GM23338 (cell line): ENCODE measurements around the gene CRYBB3. TPM values are rescaled to one million over a fixed set of nuclear protein-coding genes. Genes with fewer than 3 reads are reported as not detected.

Experiments
- ATAC-seq: fragments of 200-7000 bp; cut with Tn5 transposase; 3 replicates; pipeline ENCODE4 v1.9.1; 2020
- DNase-seq: peaks from one replicate; pipeline ENCODE4 v3.0.0-alpha.2; 2015; ENCODE audit warnings: low spot score
- H2AFZ ChIP-seq: fragments of 200-600 bp; sonication (generic); 2 replicates; pipeline ENCODE4 v1.8.0; 2016; ENCODE audit warnings: antibody characterized with exemption, mild to moderate bottlenecking, moderate library complexity
- H3F3A ChIP-seq: fragments of 200-600 bp; sonication (generic); replicated peaks from 2 replicates; pipeline ENCODE4 v1.8.0; 2017; ENCODE audit warnings: antibody characterized with exemption, mixed run types, low read depth
- H3K27ac ChIP-seq: fragments of 200-600 bp; sonication (generic); 2 replicates; pipeline ENCODE4 v1.6.1; 2016; ENCODE audit warnings: low read depth
- H3K27me3 ChIP-seq: fragments of 200-600 bp; sonication (generic); 2 replicates; pipeline ENCODE4 v1.8.0; 2016; ENCODE audit warnings: mild to moderate bottlenecking, mixed run types, moderate library complexity; ENCODE audit not compliant: insufficient read depth
- H3K36me3 ChIP-seq: fragments of 200-600 bp; sonication (generic); 2 replicates; pipeline ENCODE4 v1.8.0; 2016; ENCODE audit warnings: mild to moderate bottlenecking; ENCODE audit not compliant: insufficient read depth
- H3K4me1 ChIP-seq: fragments of 200-600 bp; sonication (generic); 2 replicates; pipeline ENCODE4 v1.8.0; 2016; ENCODE audit warnings: mild to moderate bottlenecking, moderate library complexity; ENCODE audit not compliant: insufficient read depth
- H3K4me2 ChIP-seq: fragments of 200-600 bp; sonication (generic); 2 replicates; pipeline ENCODE4 v1.7.1; 2017; ENCODE audit warnings: mixed run types
- H3K4me3 ChIP-seq: fragments of 200-600 bp; sonication (generic); 2 replicates; pipeline ENCODE4 v1.6.1; 2016; ENCODE audit warnings: mixed run types
- H3K79me2 ChIP-seq: fragments of 200-600 bp; sonication (generic); replicated peaks from 2 replicates; pipeline ENCODE4 v1.8.0; 2017; ENCODE audit warnings: mild to moderate bottlenecking; ENCODE audit not compliant: insufficient read depth
- H3K9me2 ChIP-seq: fragments of 200-600 bp; sonication (generic); 2 replicates; pipeline ENCODE4 v1.8.0; 2017; ENCODE audit not compliant: insufficient read depth
- H4K20me1 ChIP-seq: fragments of 200-600 bp; sonication (generic); replicated peaks from 2 replicates; pipeline ENCODE4 v1.8.0; 2017; ENCODE audit warnings: mild to moderate bottlenecking; ENCODE audit not compliant: insufficient read depth
- H3K27ac Mint-ChIP-seq: 2 replicates; pipeline ENCODE4 v1.8.0; 2020; ENCODE audit warnings: inconsistent platforms, mild to moderate bottlenecking, moderate library complexity, mixed read lengths
- H3K27me3 Mint-ChIP-seq: 3 replicates; pipeline ENCODE4 v1.8.0; 2022; ENCODE audit warnings: low read depth, mild to moderate bottlenecking, moderate library complexity, mixed read lengths, inconsistent platforms; ENCODE audit not compliant: insufficient read depth, poor library complexity
- H3K36me3 Mint-ChIP-seq: 3 replicates; pipeline ENCODE4 v1.8.0; 2021; ENCODE audit warnings: low read depth, mild to moderate bottlenecking, inconsistent platforms, moderate library complexity, mixed read lengths
- H3K4me1 Mint-ChIP-seq: 3 replicates; pipeline ENCODE4 v1.8.0; 2020; ENCODE audit warnings: mild to moderate bottlenecking, inconsistent platforms, mixed read lengths
- H3K4me3 Mint-ChIP-seq: 3 replicates; pipeline ENCODE4 v1.8.0; 2021; ENCODE audit warnings: moderate library complexity, mild to moderate bottlenecking, inconsistent platforms, mixed read lengths
- H3K9me3 Mint-ChIP-seq: 3 replicates; pipeline ENCODE4 v1.8.0; 2020; ENCODE audit warnings: moderate library complexity, mild to moderate bottlenecking, inconsistent platforms, mixed read lengths
- CREB1 ChIP-seq: fragments of 250-450 bp; sonication (Bioruptor Pico); IDR thresholded peaks from 2 replicates; pipeline ENCODE4 v1.5.0; 2020; ENCODE audit warnings: low read depth, mild to moderate bottlenecking, moderate library complexity
- EZH2 ChIP-seq: fragments of 200-600 bp; sonication (generic); IDR thresholded peaks from one replicate; pipeline ENCODE4 v1.8.0; 2017; ENCODE audit warnings: antibody characterized with exemption, mild to moderate bottlenecking, low read depth; ENCODE audit not compliant: unreplicated experiment
- EZH2phosphoT487 ChIP-seq: fragments of 200-600 bp; sonication (generic); IDR thresholded peaks from one replicate; pipeline ENCODE4 v1.8.1; 2018; ENCODE audit warnings: antibody characterized with exemption; ENCODE audit not compliant: unreplicated experiment
- JUNB ChIP-seq: IDR thresholded peaks from one replicate; pipeline ENCODE4 v1.6.1; 2016; ENCODE audit warnings: antibody characterized with exemption; ENCODE audit not compliant: unreplicated experiment
- NANOG ChIP-seq: IDR thresholded peaks from 2 replicates; pipeline ENCODE4 v1.6.1; 2016; ENCODE audit warnings: antibody characterized with exemption, borderline replicate concordance
- POLR2AphosphoS5 ChIP-seq: IDR thresholded peaks from 2 replicates; pipeline ENCODE4 v1.6.1; 2016; ENCODE audit warnings: antibody characterized with exemption, low read depth
- STAT1 ChIP-seq: IDR thresholded peaks from one replicate; pipeline ENCODE4 v1.6.1; 2016; ENCODE audit warnings: antibody characterized with exemption; ENCODE audit not compliant: unreplicated experiment
- ZNF114 ChIP-seq: fragments of 250-450 bp; sonication (Bioruptor Pico); IDR thresholded peaks from 2 replicates; pipeline ENCODE4 v1.5.0; 2020; ENCODE audit warnings: mild to moderate bottlenecking, moderate library complexity
- ZNF331 ChIP-seq: fragments of 250-450 bp; sonication (Bioruptor Pico); IDR thresholded peaks from 2 replicates; pipeline ENCODE4 v1.5.0; 2020; ENCODE audit warnings: low read depth, mild to moderate bottlenecking, moderate library complexity
- polyA plus RNA-seq: library from polyadenylated mRNA; unstranded; fragments of >200 nt; fragmentation: Nextera tagmentation; extraction: Ambion mirVana; gene quantifications from 2 replicates; pipeline ENCODE4 v1.2.1, GENCODE V29; 2016
- total RNA-seq: library from RNA; depleted of rRNA; stranded (reverse); fragments of >200 nt; shearing (Covaris generic); gene quantifications from 2 replicates; pipeline ENCODE4 v1.2.3, GENCODE V29; 2014
- TF ChIP-seq, protein P1 (sequence below): IDR thresholded peaks from one replicate; pipeline ENCODE4 v1.6.1; 2018; ENCODE audit warnings: antibody characterized with exemption; ENCODE audit not compliant: unreplicated experiment
- TF ChIP-seq, protein P2 (sequence below): fragments of 250-450 bp; sonication (Bioruptor Pico); IDR thresholded peaks from 2 replicates; pipeline ENCODE4 v1.5.0; 2020; ENCODE audit warnings: mild to moderate bottlenecking, moderate library complexity
- TF ChIP-seq, protein P3 (sequence below), 2 experiments: fragments of 200-600 bp in 1 of 2; sonication (generic) in 1 of 2; conservative IDR thresholded peaks; 2 replicates each; pipeline versions ENCODE4 v1.5.1 to v1.6.1; 2016 to 2017; ENCODE audit warnings: antibody characterized with exemption in 2 of 2, low read depth in 2 of 2, mild to moderate bottlenecking in 2 of 2, moderate library complexity in 1 of 2
- TF ChIP-seq, protein P4 (sequence below): IDR thresholded peaks from 2 replicates; pipeline ENCODE4 v1.6.1; 2016; ENCODE audit warnings: antibody characterized with exemption

Gene CRYBB3
- total and polyA plus RNA-seq, 2 experiments from 2014 or later, result 0.28 TPM; not detected in 1

- Mint-ChIP-seq H3K4me3 (no peak overlapping the region), H3K36me3 (no peaks in the 10 kb centered on the region), H3K27ac (no peak overlapping the region), H3K4me1 (no peaks in the 10 kb centered on the region; the same call in 2 of the 3 replicates), H3K27me3 (peaks cover 2% of the 10 kb centered on the region), H3K9me3 (no peaks in the 10 kb centered on the region; the same call in 2 of the 3 replicates)
- no peaks in the 10 kb centered on the region for H3K79me2 ChIP-seq
- no peak overlapping the region for H3K4me2 ChIP-seq
- 0 out of 2 replicates have a peak, but pooled peaks cover 4% of the 10 kb centered on the region for H4K20me1 ChIP-seq
- no peaks in the 10 kb centered on the region for H3K27me3 ChIP-seq
- H3K27ac ChIP-seq, result no peak overlapping the region
- no peaks in the 10 kb centered on the region for H3K9me2 ChIP-seq
- DNase-seq (no peak), ATAC-seq (no peak)
- no peak overlapping the region for H3K4me3 ChIP-seq
- TF ChIP-seq EZH2 (no peak), ZNF331 (CRISPR knock-in tag) (no peak), STAT1 (no peak), CREB1 (CRISPR knock-in tag) (no peak), ZNF114 (CRISPR knock-in tag) (no peak), POLR2AphosphoS5 (no peak), JUNB (no peak), NANOG (no peak), EZH2phosphoT487 (no peak)
- TF ChIP-seq, protein P1, sequence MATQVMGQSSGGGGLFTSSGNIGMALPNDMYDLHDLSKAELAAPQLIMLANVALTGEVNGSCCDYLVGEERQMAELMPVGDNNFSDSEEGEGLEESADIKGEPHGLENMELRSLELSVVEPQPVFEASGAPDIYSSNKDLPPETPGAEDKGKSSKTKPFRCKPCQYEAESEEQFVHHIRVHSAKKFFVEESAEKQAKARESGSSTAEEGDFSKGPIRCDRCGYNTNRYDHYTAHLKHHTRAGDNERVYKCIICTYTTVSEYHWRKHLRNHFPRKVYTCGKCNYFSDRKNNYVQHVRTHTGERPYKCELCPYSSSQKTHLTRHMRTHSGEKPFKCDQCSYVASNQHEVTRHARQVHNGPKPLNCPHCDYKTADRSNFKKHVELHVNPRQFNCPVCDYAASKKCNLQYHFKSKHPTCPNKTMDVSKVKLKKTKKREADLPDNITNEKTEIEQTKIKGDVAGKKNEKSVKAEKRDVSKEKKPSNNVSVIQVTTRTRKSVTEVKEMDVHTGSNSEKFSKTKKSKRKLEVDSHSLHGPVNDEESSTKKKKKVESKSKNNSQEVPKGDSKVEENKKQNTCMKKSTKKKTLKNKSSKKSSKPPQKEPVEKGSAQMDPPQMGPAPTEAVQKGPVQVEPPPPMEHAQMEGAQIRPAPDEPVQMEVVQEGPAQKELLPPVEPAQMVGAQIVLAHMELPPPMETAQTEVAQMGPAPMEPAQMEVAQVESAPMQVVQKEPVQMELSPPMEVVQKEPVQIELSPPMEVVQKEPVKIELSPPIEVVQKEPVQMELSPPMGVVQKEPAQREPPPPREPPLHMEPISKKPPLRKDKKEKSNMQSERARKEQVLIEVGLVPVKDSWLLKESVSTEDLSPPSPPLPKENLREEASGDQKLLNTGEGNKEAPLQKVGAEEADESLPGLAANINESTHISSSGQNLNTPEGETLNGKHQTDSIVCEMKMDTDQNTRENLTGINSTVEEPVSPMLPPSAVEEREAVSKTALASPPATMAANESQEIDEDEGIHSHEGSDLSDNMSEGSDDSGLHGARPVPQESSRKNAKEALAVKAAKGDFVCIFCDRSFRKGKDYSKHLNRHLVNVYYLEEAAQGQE, result no peak
- TF ChIP-seq, protein P2, sequence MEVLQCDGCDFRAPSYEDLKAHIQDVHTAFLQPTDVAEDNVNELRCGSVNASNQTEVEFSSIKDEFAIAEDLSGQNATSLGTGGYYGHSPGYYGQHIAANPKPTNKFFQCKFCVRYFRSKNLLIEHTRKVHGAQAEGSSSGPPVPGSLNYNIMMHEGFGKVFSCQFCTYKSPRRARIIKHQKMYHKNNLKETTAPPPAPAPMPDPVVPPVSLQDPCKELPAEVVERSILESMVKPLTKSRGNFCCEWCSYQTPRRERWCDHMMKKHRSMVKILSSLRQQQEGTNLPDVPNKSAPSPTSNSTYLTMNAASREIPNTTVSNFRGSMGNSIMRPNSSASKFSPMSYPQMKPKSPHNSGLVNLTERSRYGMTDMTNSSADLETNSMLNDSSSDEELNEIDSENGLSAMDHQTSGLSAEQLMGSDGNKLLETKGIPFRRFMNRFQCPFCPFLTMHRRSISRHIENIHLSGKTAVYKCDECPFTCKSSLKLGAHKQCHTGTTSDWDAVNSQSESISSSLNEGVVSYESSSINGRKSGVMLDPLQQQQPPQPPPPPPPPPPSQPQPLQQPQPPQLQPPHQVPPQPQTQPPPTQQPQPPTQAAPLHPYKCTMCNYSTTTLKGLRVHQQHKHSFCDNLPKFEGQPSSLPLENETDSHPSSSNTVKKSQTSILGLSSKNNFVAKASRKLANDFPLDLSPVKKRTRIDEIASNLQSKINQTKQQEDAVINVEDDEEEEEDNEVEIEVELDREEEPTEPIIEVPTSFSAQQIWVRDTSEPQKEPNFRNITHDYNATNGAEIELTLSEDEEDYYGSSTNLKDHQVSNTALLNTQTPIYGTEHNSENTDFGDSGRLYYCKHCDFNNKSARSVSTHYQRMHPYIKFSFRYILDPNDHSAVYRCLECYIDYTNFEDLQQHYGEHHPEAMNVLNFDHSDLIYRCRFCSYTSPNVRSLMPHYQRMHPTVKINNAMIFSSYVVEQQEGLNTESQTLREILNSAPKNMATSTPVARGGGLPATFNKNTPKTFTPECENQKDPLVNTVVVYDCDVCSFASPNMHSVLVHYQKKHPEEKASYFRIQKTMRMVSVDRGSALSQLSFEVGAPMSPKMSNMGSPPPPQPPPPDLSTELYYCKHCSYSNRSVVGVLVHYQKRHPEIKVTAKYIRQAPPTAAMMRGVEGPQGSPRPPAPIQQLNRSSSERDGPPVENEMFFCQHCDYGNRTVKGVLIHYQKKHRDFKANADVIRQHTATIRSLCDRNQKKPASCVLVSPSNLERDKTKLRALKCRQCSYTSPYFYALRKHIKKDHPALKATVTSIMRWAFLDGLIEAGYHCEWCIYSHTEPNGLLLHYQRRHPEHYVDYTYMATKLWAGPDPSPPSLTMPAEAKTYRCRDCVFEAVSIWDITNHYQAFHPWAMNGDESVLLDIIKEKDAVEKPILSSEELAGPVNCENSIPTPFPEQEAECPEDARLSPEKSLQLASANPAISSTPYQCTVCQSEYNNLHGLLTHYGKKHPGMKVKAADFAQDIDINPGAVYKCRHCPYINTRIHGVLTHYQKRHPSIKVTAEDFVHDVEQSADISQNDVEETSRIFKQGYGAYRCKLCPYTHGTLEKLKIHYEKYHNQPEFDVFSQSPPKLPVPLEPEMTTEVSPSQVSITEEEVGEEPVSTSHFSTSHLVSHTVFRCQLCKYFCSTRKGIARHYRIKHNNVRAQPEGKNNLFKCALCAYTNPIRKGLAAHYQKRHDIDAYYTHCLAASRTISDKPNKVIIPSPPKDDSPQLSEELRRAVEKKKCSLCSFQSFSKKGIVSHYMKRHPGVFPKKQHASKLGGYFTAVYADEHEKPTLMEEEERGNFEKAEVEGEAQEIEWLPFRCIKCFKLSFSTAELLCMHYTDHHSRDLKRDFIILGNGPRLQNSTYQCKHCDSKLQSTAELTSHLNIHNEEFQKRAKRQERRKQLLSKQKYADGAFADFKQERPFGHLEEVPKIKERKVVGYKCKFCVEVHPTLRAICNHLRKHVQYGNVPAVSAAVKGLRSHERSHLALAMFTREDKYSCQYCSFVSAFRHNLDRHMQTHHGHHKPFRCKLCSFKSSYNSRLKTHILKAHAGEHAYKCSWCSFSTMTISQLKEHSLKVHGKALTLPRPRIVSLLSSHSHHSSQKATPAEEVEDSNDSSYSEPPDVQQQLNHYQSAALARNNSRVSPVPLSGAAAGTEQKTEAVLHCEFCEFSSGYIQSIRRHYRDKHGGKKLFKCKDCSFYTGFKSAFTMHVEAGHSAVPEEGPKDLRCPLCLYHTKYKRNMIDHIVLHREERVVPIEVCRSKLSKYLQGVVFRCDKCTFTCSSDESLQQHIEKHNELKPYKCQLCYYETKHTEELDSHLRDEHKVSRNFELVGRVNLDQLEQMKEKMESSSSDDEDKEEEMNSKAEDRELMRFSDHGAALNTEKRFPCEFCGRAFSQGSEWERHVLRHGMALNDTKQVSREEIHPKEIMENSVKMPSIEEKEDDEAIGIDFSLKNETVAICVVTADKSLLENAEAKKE (CRISPR knock-in tag), result no peak
- TF ChIP-seq, protein P3, sequence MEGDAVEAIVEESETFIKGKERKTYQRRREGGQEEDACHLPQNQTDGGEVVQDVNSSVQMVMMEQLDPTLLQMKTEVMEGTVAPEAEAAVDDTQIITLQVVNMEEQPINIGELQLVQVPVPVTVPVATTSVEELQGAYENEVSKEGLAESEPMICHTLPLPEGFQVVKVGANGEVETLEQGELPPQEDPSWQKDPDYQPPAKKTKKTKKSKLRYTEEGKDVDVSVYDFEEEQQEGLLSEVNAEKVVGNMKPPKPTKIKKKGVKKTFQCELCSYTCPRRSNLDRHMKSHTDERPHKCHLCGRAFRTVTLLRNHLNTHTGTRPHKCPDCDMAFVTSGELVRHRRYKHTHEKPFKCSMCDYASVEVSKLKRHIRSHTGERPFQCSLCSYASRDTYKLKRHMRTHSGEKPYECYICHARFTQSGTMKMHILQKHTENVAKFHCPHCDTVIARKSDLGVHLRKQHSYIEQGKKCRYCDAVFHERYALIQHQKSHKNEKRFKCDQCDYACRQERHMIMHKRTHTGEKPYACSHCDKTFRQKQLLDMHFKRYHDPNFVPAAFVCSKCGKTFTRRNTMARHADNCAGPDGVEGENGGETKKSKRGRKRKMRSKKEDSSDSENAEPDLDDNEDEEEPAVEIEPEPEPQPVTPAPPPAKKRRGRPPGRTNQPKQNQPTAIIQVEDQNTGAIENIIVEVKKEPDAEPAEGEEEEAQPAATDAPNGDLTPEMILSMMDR (conservative IDR thresholded peaks at IDR 0.05; ENCODE audit: low read depth in 2 of 2), result no peak
- TF ChIP-seq, protein P4, sequence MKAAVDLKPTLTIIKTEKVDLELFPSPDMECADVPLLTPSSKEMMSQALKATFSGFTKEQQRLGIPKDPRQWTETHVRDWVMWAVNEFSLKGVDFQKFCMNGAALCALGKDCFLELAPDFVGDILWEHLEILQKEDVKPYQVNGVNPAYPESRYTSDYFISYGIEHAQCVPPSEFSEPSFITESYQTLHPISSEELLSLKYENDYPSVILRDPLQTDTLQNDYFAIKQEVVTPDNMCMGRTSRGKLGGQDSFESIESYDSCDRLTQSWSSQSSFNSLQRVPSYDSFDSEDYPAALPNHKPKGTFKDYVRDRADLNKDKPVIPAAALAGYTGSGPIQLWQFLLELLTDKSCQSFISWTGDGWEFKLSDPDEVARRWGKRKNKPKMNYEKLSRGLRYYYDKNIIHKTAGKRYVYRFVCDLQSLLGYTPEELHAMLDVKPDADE, result no peak
- H3K36me3 ChIP-seq, result no peaks in the 10 kb centered on the region
- H3K4me1 ChIP-seq, result no peaks in the 10 kb centered on the region
- no peaks in the 10 kb centered on the region for H3F3A ChIP-seq
- no peak overlapping the region for H2AFZ ChIP-seq
Measured at GRCh38 chr22:25161916-25162530, 37.6 kb upstream of the CRYBB3 start.
